HG03521 (cell line): ENCODE data around the gene LTK.

Experiments used
- ATAC-seq: cut with Tn5 transposase; IDR thresholded peaks from one replicate; pipeline ENCODE4 v1.9.1; 2021; ENCODE audit warnings: mild to moderate bottlenecking, moderate library complexity; ENCODE audit not compliant: unreplicated experiment

Gene LTK

GRCh38 chr15:41513506-41514227, at the start of gene LTK:
Gene LTK (minus strand): TSS chr15:41513827. CDS start chr15:41513709, 118 bp downstream.
- ATAC-seq, result no peak

GRCh38 chr15:41562784-41563198, 49.2 kb upstream of the LTK start:
- no peak for ATAC-seq

GRCh38 chr15:41562244-41562643, 48.6 kb upstream of the LTK start:
- ATAC-seq, result no peak

- ATAC-seq, result no peak
Measured at GRCh38 chr15:41561777-41562145, 48.1 kb upstream of the LTK start.

- no peak for ATAC-seq
Measured at GRCh38 chr15:41561104-41561776, 47.6 kb upstream of the LTK start.

- no peak for ATAC-seq
Measured at GRCh38 chr15:41560572-41560874, 46.9 kb upstream of the LTK start.

- ATAC-seq, result no peak
Measured at GRCh38 chr15:41559239-41559782, 45.7 kb upstream of the LTK start.

GRCh38 chr15:41558400-41559238, 45.0 kb upstream of the LTK start, which contains the start of gene TYRO3:
Gene TYRO3 (plus strand): TSS chr15:41559212. CDS start chr15:41559258, 46 bp downstream.
- no peak for ATAC-seq

GRCh38 chr15:41557673-41558399, 44.2 kb upstream of the LTK start:
- ATAC-seq, result no peak

GRCh38 chr15:41556677-41557076, 43.0 kb upstream of the LTK start:
- ATAC-seq, result no peak

- no peak for ATAC-seq
Measured at GRCh38 chr15:41554915-41555314, 41.3 kb upstream of the LTK start.

- no peak for ATAC-seq
Measured at GRCh38 chr15:41554343-41554742, 40.7 kb upstream of the LTK start.

GRCh38 chr15:41553731-41554130, 40.1 kb upstream of the LTK start:
- no peak for ATAC-seq

GRCh38 chr15:41550066-41550775, 36.6 kb upstream of the LTK start:
- no peak for ATAC-seq

GRCh38 chr15:41546851-41547786, 33.5 kb upstream of the LTK start:
- no peak for ATAC-seq

- ATAC-seq, result no peak
Measured at GRCh38 chr15:41545218-41545617, 31.6 kb upstream of the LTK start.

- no peak for ATAC-seq
Measured at GRCh38 chr15:41544650-41545015, 31.0 kb upstream of the LTK start.

GRCh38 chr15:41543521-41543870, 29.9 kb upstream of the LTK start:
- no peak for ATAC-seq

- ATAC-seq, result no peak
Measured at GRCh38 chr15:41536866-41537265, 23.2 kb upstream of the LTK start.
